ENCODE measurements around the gene KDM4B.
A peak's percentile ranks its signal among the peaks of the same experiment; 100 is the strongest.
"Not testable (repeated sequence)": the region's sequence is repeated elsewhere in the genome, so short reads cannot be mapped to it uniquely, and the experiment has no call there.

The KDM4B gene

DNA sequence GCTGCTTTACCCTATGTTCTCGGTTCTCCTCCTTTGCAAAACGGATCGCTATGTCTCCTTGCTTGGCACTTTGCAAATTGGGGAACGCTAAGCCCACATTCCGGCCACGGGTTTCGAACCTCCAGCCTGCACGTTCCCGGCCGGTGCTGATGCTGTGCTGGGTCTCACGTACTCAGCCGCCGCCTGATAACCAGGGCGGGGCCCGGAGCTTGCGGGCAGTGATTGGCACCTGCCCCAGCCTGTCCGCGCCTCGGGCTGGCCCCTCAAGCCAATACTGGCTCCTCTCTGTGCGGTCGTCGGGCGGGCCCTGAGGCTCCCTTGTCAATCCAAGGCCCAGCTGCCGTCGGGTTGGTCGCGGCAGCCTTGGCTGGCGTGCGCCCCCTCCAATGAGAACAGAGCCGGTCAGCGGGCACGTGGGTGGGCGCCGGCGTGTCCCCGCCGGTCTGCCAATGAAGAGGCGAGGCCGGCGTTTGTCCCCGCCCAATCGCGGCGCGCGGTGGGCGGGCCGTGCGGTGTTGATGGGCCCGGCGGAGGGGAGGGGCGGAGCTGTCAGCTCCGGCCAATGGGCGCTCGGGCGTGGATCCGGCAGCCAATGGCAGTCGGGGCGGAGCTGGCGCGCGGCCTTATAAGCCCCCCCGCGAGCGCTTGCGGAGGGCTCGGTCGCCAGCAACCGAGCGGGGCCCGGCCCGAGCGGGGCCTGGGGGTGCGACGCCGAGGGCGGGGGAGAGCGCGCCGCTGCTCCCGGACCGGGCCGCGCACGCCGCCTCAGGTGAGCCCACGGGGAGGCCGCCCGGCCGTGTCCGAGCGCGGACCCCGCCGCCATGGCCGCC, at the start of gene KDM4B:
TSS of gene KDM4B (plus strand) at position 652 of the 830 bp plus-strand sequence. CDS start 63,778 bp downstream, outside the sequence.
- DNase-seq (ENCODE audit: low read depth in 1 of 2, low spot score in 1 of 2) = peak; percentile 98 to 99

- no peak for DNase-seq (ENCODE audit: low read depth in 1 of 2, low spot score in 1 of 2)
Observed at GRCh38 chr19:4922530-4923275, 46.2 kb upstream of the KDM4B start.

DNA sequence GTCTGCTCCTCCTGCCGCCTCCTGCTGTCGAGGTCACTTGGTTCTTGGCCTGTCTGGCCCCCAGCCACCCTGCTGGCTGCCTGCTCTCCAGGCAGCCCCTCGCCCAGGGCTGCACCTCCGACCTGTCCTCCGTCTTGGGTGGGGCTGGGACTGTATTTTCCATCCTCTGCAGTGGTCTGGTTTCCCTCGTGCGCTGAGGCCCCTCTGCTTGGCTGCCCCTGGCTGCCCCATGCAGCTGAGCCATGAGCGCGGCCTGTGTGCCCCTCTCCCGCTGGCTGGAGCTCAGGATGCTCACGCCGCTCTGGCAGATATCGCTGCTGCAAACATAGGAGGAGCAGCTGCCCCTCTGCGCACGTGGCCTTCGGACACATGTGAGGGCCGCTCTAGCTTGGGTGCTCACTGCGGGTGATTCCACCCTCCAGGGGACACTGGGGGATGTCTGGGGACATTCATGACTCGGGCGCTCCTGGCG, 45.6 kb upstream of the KDM4B start:
- DNase-seq (ENCODE audit: low read depth in 1 of 2, low spot score in 1 of 2) = no peak

DNA sequence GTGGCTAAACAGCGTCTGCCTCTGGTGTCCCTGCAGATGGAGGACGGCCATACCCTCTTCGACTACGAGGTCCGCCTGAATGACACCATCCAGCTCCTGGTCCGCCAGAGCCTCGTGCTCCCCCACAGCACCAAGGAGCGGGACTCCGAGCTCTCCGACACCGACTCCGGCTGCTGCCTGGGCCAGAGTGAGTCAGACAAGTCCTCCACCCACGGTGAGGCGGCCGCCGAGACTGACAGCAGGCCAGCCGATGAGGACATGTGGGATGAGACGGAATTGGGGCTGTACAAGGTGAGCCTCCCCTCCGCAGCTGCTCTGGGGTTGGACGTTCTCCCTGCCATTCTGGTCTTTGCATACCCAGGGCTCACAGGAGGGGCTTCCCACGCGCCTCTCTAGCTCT, 39.7 kb upstream of the KDM4B start:
- no peak for DNase-seq (ENCODE audit: low read depth in 1 of 2, low spot score in 1 of 2)

DNA sequence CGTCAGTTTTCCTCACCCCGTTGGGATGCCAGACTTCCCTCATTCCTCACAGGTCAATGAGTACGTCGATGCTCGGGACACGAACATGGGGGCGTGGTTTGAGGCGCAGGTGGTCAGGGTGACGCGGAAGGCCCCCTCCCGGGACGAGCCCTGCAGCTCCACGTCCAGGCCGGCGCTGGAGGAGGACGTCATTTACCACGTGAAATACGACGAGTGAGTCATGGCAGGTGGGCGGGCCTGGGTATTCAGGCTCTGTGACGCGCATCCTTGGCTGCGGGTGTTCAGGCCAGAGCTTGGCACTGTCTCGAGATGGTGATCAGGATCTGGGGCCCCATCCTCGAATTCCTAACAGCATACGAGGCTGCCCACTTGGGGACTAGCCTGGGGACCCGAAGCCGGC, 38.2 kb upstream of the KDM4B start:
- DNase-seq (ENCODE audit: low read depth in 1 of 2, low spot score in 1 of 2) = no peak

DNA sequence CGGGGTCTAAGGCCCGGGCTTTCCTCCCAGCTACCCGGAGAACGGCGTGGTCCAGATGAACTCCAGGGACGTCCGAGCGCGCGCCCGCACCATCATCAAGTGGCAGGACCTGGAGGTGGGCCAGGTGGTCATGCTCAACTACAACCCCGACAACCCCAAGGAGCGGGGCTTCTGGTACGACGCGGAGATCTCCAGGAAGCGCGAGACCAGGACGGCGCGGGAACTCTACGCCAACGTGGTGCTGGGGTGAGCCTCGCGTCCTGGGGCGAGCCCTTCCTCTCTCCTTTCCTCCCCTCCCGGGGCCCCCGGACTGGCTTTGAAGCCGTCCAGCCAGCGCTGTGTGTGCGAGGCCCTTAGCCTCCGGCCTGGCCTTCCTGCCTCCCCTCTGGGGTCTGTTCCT, 36.2 kb upstream of the KDM4B start:
- no peak for DNase-seq (ENCODE audit: low read depth in 1 of 2, low spot score in 1 of 2)

DNA sequence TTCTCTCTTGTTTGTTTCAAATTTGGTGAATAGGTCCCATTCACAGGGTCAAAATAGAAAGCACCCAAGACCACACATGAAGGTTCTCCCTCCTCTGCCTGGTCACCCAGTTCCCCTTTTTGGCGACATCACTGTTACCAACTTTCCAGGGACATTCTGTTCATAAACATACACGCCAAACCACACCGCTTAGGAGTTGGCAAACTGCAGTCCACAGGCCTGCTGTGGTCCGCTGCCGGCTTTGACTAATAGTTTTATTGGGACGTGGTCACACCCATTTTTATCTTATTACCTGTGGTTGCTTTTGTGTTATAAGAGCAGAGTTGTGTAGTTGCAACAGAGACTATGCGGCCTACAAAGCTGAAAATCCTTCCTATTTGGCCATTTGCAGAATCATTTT, 35.4 kb upstream of the KDM4B start:
- DNase-seq (ENCODE audit: low read depth in 1 of 2, low spot score in 1 of 2) = no peak

DNA sequence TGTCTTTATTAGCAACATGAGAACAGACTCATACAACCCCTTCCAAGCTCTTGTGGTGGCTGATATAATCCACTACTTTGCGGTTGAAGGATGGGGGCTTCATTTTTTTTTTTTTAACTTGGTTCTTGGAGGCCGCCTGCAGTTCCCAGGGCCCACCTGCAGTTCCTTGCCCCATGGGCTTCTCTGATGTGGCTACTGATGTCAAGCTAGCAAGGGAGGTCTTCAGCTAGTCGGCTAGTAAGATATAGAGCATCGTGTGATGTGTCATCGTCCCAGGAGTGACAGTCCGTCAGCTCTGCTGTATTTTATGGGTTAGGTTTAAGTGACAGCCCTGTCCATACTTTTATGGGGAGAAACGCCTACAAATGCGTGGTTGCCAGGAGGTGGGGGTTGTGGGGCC, 33.5 kb upstream of the KDM4B start:
- DNase-seq (ENCODE audit: low read depth in 1 of 2, low spot score in 1 of 2) = no peak

- DNase-seq (ENCODE audit: low read depth in 1 of 2, low spot score in 1 of 2) = no peak
Observed at GRCh38 chr19:4937060-4937459, 31.9 kb upstream of the KDM4B start.

DNA sequence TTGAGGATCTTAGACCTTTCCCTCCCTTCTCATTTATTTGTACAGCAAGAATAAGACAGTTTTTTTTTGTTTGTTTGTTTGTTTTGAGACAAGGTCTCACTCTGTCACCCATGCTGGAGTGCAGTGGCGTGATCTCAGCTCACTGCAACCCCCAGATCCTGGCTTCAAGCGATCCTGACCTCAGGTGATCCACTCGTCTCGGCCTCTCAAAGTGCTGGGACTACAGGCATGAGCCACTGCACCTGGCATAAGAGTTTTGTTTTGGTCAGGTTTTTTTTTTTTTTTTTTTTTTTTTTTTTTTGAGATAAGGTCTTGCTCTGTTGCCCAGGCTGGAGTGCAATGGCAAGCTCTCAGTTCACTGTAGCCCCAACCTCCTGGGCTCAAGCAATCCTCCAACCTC, 30.5 kb upstream of the KDM4B start:
- not testable (repeated sequence) for DNase-seq (ENCODE audit: low read depth in 1 of 2, low spot score in 1 of 2)

GRCh38 chr19:4939466-4939865, 29.4 kb upstream of the KDM4B start:
- DNase-seq (ENCODE audit: low read depth in 1 of 2, low spot score in 1 of 2) = no peak

DNA sequence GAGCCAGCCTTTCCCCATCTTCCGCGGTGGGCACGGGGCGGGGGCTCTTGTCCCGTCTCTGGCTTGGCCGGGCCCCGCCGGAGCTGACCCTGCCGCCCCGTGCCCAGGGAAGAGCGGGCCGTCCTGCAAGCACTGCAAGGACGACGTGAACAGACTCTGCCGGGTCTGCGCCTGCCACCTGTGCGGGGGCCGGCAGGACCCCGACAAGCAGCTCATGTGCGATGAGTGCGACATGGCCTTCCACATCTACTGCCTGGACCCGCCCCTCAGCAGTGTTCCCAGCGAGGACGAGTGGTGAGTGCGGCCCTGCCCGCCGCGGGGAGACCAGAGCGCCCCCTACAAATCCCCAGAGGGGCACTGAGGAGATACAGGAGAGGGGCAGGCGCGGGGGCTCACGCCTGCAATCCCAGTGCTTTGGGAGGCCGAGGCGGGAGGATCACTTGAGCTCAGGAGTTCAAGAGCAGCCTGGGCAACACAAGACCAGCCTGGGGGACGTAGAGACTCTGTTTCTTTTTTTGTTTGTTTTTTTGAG, 27.2 kb upstream of the KDM4B start:
- not testable (repeated sequence) for DNase-seq (ENCODE audit: low read depth in 1 of 2, low spot score in 1 of 2)

GRCh38 chr19:4950650-4951049, 18.3 kb upstream of the KDM4B start:
- not testable (repeated sequence) for DNase-seq (ENCODE audit: low read depth in 1 of 2, low spot score in 1 of 2)

GRCh38 chr19:4951656-4952055, 17.3 kb upstream of the KDM4B start:
- no peak for DNase-seq (ENCODE audit: low read depth in 1 of 2, low spot score in 1 of 2)

- DNase-seq (ENCODE audit: low read depth in 1 of 2, low spot score in 1 of 2) = no peak
Observed at GRCh38 chr19:4952945-4953344, 16.0 kb upstream of the KDM4B start.

DNA sequence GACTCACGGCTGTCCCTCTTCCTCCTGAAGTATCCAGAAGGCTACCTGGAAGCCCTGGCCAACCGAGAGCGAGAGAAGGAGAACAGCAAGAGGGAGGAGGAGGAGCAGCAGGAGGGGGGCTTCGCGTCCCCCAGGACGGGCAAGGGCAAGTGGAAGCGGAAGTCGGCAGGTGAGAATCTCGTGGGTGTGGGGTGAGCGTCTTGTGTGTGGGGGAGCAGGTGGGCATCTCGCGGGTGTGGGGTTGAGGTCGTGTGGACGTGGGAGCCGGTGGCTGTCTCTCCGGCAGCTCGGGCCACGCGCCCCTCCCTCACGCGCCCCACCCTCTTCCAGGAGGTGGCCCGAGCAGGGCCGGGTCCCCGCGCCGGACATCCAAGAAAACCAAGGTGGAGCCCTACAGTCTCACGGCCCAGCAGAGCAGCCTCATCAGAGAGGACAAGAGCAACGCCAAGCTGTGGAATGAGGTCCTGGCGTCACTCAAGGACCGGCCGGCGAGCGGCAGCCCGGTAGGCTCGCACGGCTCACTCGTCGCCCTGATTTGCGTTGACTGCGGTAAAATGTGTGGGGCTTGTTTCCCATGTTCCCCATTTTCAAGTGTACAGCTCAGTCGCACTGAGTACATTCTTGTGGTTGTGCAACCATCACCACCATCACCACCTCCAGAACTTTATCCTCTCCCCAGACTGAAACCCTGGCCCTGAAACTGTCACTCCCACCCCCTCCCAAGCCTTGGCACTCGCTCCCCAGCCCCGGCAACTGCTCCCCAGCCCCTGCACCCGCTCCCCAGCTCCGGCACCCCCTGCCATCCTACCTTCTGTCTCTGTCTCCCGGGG, 14.4 kb upstream of the KDM4B start:
- DNase-seq (ENCODE audit: low read depth in 1 of 2, low spot score in 1 of 2) = not testable (repeated sequence)

DNA sequence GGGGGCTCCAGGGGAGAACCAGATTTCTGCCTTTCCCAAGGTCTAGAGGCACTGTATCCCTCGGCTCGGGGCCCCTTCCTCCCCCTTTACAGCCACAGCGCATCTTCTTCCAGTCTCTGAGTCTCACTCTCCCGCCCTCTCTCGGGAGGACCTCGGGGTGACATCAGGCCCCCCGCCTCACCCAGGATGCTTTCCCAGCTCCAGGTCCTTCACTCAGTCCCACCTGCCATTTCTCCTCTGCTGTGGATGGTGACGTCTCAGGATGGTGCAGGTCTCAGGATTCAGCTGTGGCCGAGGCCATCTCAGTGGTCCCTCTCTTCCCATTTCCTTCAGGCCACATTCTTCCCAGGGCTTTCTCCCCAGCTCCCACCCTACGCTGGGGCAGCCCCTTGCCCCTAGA, 13.6 kb upstream of the KDM4B start:
- DNase-seq (ENCODE audit: low read depth in 1 of 2, low spot score in 1 of 2) = no peak

- DNase-seq (ENCODE audit: low read depth in 1 of 2, low spot score in 1 of 2) = no peak
Observed at GRCh38 chr19:4957981-4958380, 10.9 kb upstream of the KDM4B start.

- no peak for DNase-seq (ENCODE audit: low read depth in 1 of 2, low spot score in 1 of 2)
Observed at GRCh38 chr19:4962085-4962619, 6.8 kb upstream of the KDM4B start.

DNA sequence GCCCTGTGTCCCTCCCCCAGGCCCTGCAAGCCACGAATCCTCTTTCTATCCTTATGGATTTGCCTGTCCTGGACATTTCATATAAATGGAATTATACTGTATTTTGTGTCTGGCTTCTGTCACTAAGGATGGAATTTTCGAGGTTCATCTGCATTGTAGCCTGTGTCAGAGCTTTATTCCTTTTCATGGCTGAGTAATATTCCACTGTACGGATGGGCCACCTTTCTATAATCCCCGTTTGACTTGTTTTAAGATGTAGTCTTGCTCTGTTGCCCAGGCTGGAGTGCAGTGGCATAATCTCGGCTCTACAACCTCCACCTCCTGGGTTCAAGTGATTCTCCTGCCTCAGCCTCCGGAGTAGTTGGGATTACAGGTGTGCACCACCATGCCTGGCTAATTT, 3.9 kb upstream of the KDM4B start:
- DNase-seq (ENCODE audit: low read depth in 1 of 2, low spot score in 1 of 2) = no peak

- DNase-seq (ENCODE audit: low read depth in 1 of 2, low spot score in 1 of 2) = no peak
Observed at GRCh38 chr19:4966591-4966990, 2.3 kb upstream of the KDM4B start.

Data from stimulated activated CD4-positive, alpha-beta T cell treated with anti-CD3 and anti-CD28 coated beads, Interleukin-15, amount 100 ng/mL, for 1 hour (primary cell).